ENCODE results near the gene FAM111A.

Gene FAM111A

GRCh38 chr11:59173964-59174663 lies 31.5 kb downstream of the FAM111A start:
- no peak for DNase-seq (ENCODE audit: low spot score)
- TF ChIP-seq CTCF (IDR thresholded peaks at IDR 0.05; ENCODE audit: borderline replicate concordance, control extremely low read depth, extremely low read depth, insufficient read depth, missing control alignments), result no peak
- in situ Hi-C loops (cut with MboI; ENCODE audit: low sequenced_read_pairs, unreplicated experiment), result loop anchor here (5.0 kb wide), 1 partner anchor 33 kb away; no protein-coding TSS in a partner anchor

- DNase-seq (ENCODE audit: low spot score), result no peak
- in situ Hi-C loops (cut with MboI; ENCODE audit: low sequenced_read_pairs, unreplicated experiment), result loop anchor here (5.0 kb wide), 1 partner anchor 33 kb away; no protein-coding TSS in a partner anchor
Observed at GRCh38 chr11:59174664-59175033, 32.0 kb downstream of the FAM111A start.

GRCh38 chr11:59175091-59175501 lies 32.4 kb downstream of the FAM111A start:
- in situ Hi-C loops (cut with MboI; ENCODE audit: low sequenced_read_pairs, unreplicated experiment), result no loop called here
- TF ChIP-seq CTCF (IDR thresholded peaks at IDR 0.05; ENCODE audit: borderline replicate concordance, control extremely low read depth, extremely low read depth, insufficient read depth, missing control alignments), result no peak
- no peak for DNase-seq (ENCODE audit: low spot score)

More at GRCh38 chr11:59174664-59175033, 32.0 kb downstream of the FAM111A start:
- TF ChIP-seq CTCF (IDR thresholded peaks at IDR 0.05; ENCODE audit: borderline replicate concordance, control extremely low read depth, extremely low read depth, insufficient read depth, missing control alignments), result no peak

GRCh38 chr11:59176330-59176729 lies 33.7 kb downstream of the FAM111A start:
- no peak for TF ChIP-seq CTCF (IDR thresholded peaks at IDR 0.05; ENCODE audit: borderline replicate concordance, control extremely low read depth, extremely low read depth, insufficient read depth, missing control alignments)
- DNase-seq (ENCODE audit: low spot score), result no peak
- in situ Hi-C loops (cut with MboI; ENCODE audit: low sequenced_read_pairs, unreplicated experiment), result no loop called here

GRCh38 chr11:59178402-59178801 lies 35.7 kb downstream of the FAM111A start:
- no peak for TF ChIP-seq CTCF (IDR thresholded peaks at IDR 0.05; ENCODE audit: borderline replicate concordance, control extremely low read depth, extremely low read depth, insufficient read depth, missing control alignments)
- in situ Hi-C loops (cut with MboI; ENCODE audit: low sequenced_read_pairs, unreplicated experiment), result no loop called here
- DNase-seq (ENCODE audit: low spot score), result no peak

- in situ Hi-C loops (cut with MboI; ENCODE audit: low sequenced_read_pairs, unreplicated experiment), result no loop called here
- TF ChIP-seq CTCF (IDR thresholded peaks at IDR 0.05; ENCODE audit: borderline replicate concordance, control extremely low read depth, extremely low read depth, insufficient read depth, missing control alignments), result no peak
- DNase-seq (ENCODE audit: low spot score), result no peak
Observed at GRCh38 chr11:59179121-59179520, 36.5 kb downstream of the FAM111A start.

Measured in GM13976 (cell line).